ENCODE results near the gene BTC.
"Not testable (repeated sequence)": the region's sequence is repeated elsewhere in the genome, so short reads cannot be mapped to it uniquely, and the experiment has no call there.

The BTC gene

DNA sequence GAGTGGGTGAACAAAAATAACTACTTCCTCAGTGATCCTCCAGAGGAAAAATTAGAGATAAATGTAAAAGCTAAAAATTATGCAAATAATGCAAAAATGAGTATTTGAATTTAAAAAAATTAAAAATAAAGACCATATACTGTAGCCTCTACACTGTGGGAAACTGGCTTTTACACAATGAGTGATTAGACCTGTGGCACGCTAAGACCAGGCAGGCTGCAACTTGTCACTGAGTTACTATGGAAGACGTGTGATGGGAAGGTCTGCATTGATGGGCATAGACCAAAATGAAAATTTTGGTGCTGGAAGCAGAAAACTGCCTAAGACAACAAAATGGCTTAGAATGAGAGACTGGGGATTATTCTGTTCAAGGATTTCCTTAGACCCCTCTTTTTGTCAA, 30.2 kb downstream of the BTC start:
- DNase-seq: no peak
- intact Hi-C loops (cut with DNase I): no loop called here

- intact Hi-C loops (cut with DNase I): no loop called here
- no peak for DNase-seq
These were observed 35.7 kb downstream of the BTC start for GRCh38 chr4:74758551-74759145.

DNA sequence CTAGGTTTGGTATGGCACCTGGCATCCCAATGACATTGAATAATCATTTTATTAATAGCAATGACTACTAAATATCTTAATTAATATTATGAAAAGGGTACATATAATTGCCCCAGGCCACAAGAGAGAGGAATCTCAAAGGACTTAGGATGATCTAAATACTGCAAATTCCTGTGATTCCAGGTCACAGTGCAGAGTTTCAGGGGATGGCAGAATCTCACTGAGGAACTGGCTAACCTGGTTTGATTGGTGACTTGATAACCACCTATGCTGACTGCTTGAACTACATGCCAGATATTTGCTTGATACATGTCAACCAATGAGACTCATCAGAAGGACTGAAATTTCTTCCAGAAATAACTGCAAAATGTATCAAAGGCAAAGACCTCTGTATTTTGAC, 37.2 kb downstream of the BTC start:
- no peak for DNase-seq
- intact Hi-C loops (cut with DNase I): no loop called here

DNA sequence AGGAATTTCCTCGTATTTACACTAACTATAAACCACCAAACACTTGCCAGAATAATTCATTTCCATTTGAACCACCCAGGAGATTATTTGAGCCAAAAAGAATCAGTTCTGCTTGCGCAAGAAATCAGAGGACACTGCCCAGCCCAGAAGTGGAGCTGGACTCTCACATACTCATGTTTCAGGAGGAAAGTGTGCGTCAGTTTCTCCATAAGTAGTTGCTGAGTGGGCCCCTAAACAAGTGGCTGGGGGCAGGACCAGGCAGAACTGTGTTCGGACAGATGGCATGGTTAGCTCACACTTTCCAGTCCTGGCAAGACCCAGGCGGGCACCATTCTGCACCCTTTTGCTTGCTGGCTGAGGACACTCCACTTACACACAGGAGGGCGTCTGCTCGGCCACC, 38.8 kb downstream of the BTC start:
- intact Hi-C loops (cut with DNase I): no loop called here
- DNase-seq: peak in 1 of 10 donors; percentile 69

GRCh38 chr4:74754218-74754617, 40.1 kb downstream of the BTC start:
- no peak for DNase-seq
- intact Hi-C loops (cut with DNase I): no loop called here

DNA sequence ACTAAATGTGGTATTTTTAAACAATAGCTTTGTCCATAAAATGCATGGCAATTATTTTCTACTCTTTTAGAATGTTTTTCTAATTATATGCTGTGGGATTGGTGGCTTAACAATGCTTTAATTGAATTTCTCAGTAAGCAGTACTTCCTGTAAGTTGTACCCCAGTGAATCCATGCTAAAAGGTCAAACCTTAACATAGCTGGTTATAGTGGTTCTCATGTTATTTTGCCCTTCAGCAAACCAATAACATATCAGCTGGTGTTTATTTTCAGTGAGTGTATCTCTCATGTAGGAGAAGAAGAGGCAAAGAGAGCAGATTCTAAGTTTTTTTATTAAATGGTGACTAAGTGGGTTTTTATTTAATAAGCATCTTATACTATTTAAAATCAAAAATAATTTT, 41.5 kb downstream of the BTC start:
- intact Hi-C loops (cut with DNase I): no loop called here
- no peak for DNase-seq

DNA sequence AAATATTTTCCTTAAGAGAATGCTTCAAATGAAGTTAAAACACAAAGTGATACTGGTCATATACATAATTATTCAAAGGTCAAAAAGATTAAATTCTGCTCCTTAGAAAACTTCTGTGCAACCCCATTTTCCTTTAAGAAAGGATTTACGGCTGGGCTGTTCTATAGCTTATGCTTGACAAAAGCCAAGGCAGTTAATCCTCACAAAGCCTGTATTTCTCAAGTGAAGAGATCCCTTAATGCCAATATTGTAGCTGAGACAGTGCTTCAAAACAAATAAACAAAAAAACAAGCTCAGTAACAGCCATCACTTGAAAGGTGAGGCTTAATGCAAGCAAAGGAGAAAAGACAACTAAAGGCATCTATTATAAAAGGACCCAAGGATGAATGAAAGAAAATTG, 42.5 kb downstream of the BTC start:
- DNase-seq: no peak
- intact Hi-C loops (cut with DNase I): no loop called here

GRCh38 chr4:74751247-74751646, 43.1 kb downstream of the BTC start:
- intact Hi-C loops (cut with DNase I): no loop called here
- no peak for DNase-seq

DNA sequence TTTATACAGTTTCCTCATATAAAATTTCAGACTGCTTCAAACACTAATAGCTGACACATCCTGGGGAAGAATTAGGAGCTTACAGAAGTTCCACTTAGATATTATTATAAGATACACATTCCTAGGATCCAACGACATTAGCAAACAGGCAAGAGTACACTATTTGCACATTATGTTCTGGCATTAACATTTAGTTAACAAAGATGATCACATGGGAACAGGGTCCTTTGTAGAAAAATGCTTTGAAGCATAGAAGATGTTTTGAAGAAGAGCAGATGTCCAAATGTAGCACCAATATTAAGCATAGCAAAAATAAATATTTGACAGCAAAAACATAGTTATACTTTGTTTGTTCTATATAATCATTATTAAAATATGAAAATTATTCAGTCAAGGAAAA, 52.1 kb downstream of the BTC start:
- intact Hi-C loops (cut with DNase I): no loop called here
- no peak for DNase-seq

DNA sequence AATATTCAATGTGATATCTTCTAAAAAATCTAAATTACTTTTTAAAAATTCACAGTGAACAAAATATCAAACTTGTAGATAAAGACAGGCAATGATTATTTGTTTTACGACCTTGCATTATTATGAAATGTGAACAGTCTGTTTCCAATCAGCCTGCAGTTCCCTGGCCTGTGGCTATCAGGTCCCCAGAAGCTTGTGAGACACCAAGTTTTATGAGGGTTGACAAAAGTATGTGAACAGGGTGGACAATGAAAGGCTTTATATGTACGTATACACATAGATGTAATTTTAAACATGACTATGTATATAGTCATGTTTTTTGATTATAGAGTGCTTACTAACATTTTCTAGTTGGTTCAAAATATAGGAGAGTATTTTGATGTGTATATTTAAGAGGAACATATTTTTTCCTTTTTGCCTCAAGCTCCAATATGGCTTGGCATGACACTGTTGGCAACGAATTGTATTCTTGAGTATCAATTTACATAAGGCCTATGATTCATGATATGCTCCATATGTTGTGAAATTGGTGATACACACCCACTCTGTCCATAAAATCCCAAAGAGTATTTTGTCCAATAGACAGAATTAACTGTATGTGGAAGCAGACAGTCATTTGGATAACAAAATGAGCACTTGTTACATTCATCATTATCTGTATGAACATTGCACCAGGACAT, 55.7 kb downstream of the BTC start:
- no peak for DNase-seq
- intact Hi-C loops (cut with DNase I): no loop called here

- peak in 1 of 10 donors; percentile 54 for DNase-seq
- intact Hi-C loops (cut with DNase I): no loop called here
These were observed 59.3 kb downstream of the BTC start for GRCh38 chr4:74734995-74735394.

- intact Hi-C loops (cut with DNase I): no loop called here
- no peak for DNase-seq
These were observed 60.6 kb downstream of the BTC start for GRCh38 chr4:74733756-74734155.

DNA sequence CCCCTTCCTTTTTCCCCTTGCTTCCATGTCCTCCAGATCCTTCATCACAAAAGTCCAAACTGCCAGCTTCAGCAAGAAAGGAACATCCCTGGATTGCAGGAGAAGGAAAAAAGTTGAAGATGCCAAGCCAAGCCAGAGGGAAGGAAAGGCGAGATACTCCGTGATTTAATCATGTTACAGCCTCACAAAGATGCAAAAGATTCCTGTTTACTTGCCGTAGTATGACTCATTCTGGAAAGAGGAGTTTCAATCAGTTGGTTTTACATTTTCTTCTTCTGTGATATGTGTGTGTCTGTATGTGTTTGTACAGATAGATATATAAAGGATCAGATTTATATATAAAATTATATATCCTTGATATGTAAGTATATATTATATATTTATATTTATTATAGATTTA, 69.3 kb downstream of the BTC start:
- intact Hi-C loops (cut with DNase I): no loop called here
- no peak for DNase-seq

DNA sequence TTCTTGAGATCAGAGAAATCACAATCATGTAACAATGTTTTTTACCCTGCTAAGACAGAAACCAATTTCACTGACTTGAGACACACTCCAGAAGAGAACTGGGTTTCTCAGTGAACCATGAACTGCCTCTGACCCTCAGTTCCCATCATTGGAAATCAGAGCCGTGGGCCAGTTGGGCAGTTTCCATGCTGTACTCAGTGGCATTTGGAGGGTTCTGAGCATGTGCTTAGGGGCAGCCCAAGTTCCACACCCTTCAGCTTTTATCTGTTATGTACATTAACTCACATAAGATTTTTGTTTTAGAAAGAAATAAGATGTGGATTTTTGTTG, 77.9 kb downstream of the BTC start:
- no peak for DNase-seq

DNA sequence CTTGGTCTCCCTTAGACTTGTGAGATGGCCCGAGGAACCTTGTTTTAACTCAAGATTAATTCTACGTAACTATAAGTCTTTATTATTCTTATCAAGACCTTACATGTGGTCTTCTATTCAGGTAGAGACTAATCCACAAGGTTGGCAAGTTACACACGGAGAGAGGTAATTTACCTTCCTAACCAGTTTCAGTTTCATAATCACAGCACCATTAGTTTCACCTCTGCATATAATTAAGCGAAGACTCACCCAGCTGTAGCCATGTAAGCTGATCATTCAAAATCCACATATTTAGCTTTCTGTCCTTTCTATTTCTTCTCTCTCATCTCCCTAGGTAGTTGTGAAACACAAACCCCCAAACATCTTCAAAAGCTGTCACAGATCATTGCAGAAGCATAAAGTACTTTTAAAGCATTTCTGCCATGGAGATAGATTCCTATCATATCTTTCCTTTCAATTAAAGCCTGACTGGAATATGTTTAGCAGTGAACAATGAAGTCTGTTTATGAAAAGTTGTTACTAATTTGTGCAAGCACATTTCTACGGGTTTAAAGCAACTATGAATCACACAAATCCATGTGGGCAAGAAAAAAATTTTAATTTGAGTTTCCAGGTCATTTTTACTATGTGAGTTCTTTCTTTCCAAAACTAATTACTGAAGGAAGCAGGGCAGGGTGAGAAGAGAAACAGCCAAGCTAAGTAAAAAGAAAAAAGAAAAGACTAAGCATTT, 78.5 kb downstream of the BTC start:
- no peak for DNase-seq

More for the DNA sequence above, 77.9 kb downstream of the BTC start:
- intact Hi-C loops (cut with DNase I): no loop called here

DNA sequence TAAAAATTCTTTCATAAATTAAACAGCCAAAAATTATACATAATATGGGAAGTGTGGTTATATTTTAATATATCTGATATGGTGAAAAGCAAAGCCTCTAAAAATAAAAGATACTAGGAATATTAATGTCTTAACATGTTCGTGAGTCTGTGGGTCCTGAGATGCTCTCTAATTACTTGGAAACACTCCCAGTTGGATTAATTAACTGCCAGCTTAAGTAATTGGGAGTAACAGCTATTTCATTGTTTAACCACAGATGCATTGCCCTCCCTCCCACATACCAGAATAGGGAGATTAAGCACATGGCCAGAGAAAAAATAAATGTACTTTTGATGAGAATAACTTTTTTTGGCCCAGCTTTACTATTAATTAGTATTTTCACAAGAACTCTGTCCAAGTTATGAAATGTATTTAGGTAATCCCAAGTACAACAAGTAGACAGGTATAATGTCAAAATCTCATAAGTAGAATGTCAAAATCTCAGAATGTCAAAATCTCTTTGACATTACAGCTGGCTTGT, 79.7 kb downstream of the BTC start:
- DNase-seq: no peak
- intact Hi-C loops (cut with DNase I): no loop called here

More for the DNA sequence above, 78.5 kb downstream of the BTC start:
- intact Hi-C loops (cut with DNase I): no loop called here

DNA sequence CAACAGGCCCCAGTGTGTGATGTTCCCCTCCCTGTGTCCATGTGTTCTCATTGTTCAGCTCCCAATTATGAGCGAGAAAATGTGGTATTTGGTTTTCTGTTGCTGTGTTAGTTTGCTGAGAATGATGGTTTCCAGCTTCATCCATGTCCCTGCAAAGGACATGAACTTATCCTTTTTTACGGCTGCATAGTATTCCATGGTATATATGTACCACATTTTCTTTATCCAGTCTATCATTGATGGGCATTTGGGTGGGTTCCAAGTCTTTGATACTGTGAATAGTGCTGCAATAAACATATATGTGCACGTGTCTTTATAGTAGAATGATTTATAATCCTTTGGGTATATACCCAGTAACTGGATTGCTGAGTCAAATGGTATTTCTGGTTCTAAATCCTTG, 86.2 kb downstream of the BTC start:
- DNase-seq; intact Hi-C loops (cut with DNase I): not testable (repeated sequence)
